Liver (tissue), 3 donors: ENCODE measurements around the gene FAIM2.

ENCODE experiments used
- CTCF ChIP-seq: fragments of 150-350 bp; IDR thresholded peaks from 2 replicates; pipeline ENCODE4 v1.5.1; 2017; ENCODE audit warnings: improper control_type of control experiment, low read depth, low read length; ENCODE audit not compliant: missing input control
- FOXA1 ChIP-seq: IDR thresholded peaks from 2 replicates; pipeline ENCODE4 v1.6.1; 2016; ENCODE audit warnings: antibody characterized with exemption
- HNF4A ChIP-seq, 2 donors: conservative IDR thresholded peaks; 2 replicates each; pipeline ENCODE4 v1.6.1; 2016; ENCODE audit warnings: antibody characterized with exemption in 2 of 2, mild to moderate bottlenecking in 2 of 2
- HNF4G ChIP-seq: IDR thresholded peaks from 2 replicates; pipeline ENCODE4 v1.6.1; 2016; ENCODE audit warnings: antibody characterized with exemption
- JUND ChIP-seq, 2 donors: IDR thresholded peaks; 2 replicates each; pipeline ENCODE4 v1.6.1; 2016; ENCODE audit warnings: antibody characterized with exemption in 2 of 2
- RAD21 ChIP-seq, 2 donors: IDR thresholded peaks; 2 replicates each; pipeline ENCODE4 v1.6.1; 2016; ENCODE audit warnings: antibody characterized with exemption in 2 of 2, mild to moderate bottlenecking in 2 of 2
- RXRA ChIP-seq, 2 donors: IDR thresholded peaks; 2 replicates each; pipeline ENCODE4 v1.6.1; 2017 to 2018; ENCODE audit warnings: antibody characterized with exemption in 2 of 2, mild to moderate bottlenecking in 1 of 2
- YY1 ChIP-seq: IDR thresholded peaks from 2 replicates; pipeline ENCODE4 v1.6.1; 2016; ENCODE audit warnings: antibody characterized with exemption, mild to moderate bottlenecking
- ZBTB33 ChIP-seq: IDR thresholded peaks from 2 replicates; pipeline ENCODE4 v1.6.1; 2016; ENCODE audit warnings: antibody characterized with exemption
- TF ChIP-seq, protein P1 (sequence below): IDR thresholded peaks from 2 replicates; pipeline ENCODE4 v1.6.1; 2016; ENCODE audit warnings: antibody characterized with exemption
- TF ChIP-seq, protein P2 (sequence below): IDR thresholded peaks from 2 replicates; pipeline ENCODE4 v1.6.1; 2016; ENCODE audit warnings: antibody characterized with exemption
- donor health status: healthy.
- donor health status: healthy.

DNA sequence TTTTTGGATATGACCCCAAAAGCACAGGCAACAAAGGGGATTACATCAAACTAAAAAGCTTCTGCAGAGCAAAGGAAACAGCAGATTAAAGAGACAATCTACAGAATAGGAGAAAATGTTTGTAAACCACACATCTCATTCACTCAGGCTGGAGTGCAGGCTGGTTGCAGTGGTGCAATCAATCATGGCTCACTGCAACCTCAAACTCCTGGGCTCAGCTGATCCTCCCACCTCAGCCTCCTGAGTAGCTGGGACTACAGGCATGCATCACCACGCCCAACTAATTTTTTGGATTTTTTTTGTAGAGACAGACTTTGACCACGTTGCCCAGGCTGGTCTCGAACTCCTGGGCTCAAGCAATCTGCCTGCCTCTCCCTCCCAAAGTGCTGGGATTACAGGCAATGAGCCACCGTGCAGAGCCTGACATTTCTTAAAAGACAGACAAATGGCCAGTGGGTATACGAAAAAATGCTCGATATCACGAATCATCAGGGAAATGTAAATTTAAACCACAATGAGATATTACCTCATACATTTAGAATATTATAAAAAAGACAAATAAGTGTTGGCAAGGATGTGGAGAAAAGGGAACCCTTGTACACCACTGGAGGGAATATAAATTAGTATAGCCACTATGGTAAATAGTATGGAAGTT, 85.3 kb downstream of the FAIM2 start:
- no peak for TF ChIP-seq CTCF
- TF ChIP-seq ZBTB33: no peak
- TF ChIP-seq JUND (IDR thresholded peaks at IDR 0.05): no peak
- TF ChIP-seq RXRA (IDR thresholded peaks at IDR 0.05): no peak
- no peak for TF ChIP-seq YY1
- no peak for TF ChIP-seq RAD21 (IDR thresholded peaks at IDR 0.05)
- no peak for TF ChIP-seq FOXA1
- TF ChIP-seq HNF4A (conservative IDR thresholded peaks at IDR 0.05): no peak
- TF ChIP-seq, protein P1, sequence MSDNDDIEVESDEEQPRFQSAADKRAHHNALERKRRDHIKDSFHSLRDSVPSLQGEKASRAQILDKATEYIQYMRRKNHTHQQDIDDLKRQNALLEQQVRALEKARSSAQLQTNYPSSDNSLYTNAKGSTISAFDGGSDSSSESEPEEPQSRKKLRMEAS: no peak
- TF ChIP-seq, protein P2, sequence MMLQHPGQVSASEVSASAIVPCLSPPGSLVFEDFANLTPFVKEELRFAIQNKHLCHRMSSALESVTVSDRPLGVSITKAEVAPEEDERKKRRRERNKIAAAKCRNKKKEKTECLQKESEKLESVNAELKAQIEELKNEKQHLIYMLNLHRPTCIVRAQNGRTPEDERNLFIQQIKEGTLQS: no peak
- TF ChIP-seq HNF4G: no peak
